HepG2 (cell line): Measurements from ENCODE around the gene CLDN7. TPM values are rescaled to one million over a fixed set of nuclear protein-coding genes. Genes with fewer than 3 reads are reported as not detected.

ENCODE experiments used
- AFF4 ChIP-seq: sonication (generic); formaldehyde crosslinking; IDR thresholded peaks from 2 replicates; pipeline ENCODE4 v1.4.0; 2020; ENCODE audit warnings: missing genetic modification reagents
- ARID2 ChIP-seq: sonication (generic); formaldehyde crosslinking; IDR thresholded peaks from 2 replicates; pipeline ENCODE4 v1.8.1; 2022; ENCODE audit warnings: mild to moderate bottlenecking, missing genetic modification reagents, borderline replicate concordance
- CENPX ChIP-seq: sonication (generic); formaldehyde crosslinking; IDR thresholded peaks from 2 replicates; pipeline ENCODE4 v1.9.0; 2021; ENCODE audit warnings: mild to moderate bottlenecking, missing genetic modification reagents, moderate library complexity
- DMAP1 ChIP-seq: IDR thresholded peaks from 2 replicates; pipeline ENCODE4 v1.6.1; 2016
- E2F5 ChIP-seq: sonication (generic); formaldehyde crosslinking; conservative IDR thresholded peaks from 2 replicates; pipeline ENCODE4 v1.4.0; 2020; ENCODE audit warnings: missing genetic modification reagents
- ETV5 ChIP-seq: IDR thresholded peaks from 2 replicates; pipeline ENCODE4 v1.6.1; 2018; ENCODE audit warnings: missing biosample characterization, missing genetic modification reagents, inconsistent platforms, borderline replicate concordance
- GATAD1 ChIP-seq: IDR thresholded peaks from 2 replicates; pipeline ENCODE4 v1.6.1; 2016; ENCODE audit warnings: missing genetic modification reagents, missing compliant biosample characterization
- GATAD2A ChIP-seq: IDR thresholded peaks from 2 replicates; pipeline ENCODE4 v1.6.1; 2016
- GTF3A ChIP-seq: sonication (generic); formaldehyde crosslinking; conservative IDR thresholded peaks from 2 replicates; pipeline ENCODE4 v1.4.0; 2020; ENCODE audit warnings: mild to moderate bottlenecking, missing genetic modification reagents
- HCFC1 ChIP-seq: fragments of 150-350 bp; IDR thresholded peaks from 2 replicates; pipeline ENCODE4 v1.6.1; 2014; ENCODE audit warnings: low read depth, low read length
- HNRNPLL ChIP-seq: fragments of 200-400 bp; formaldehyde crosslinking; IDR thresholded peaks from 2 replicates; pipeline ENCODE4 v1.6.1; 2017; ENCODE audit warnings: mild to moderate bottlenecking, low read depth, low read length; ENCODE audit not compliant: poor library complexity, severe bottlenecking
- MED13 ChIP-seq: sonication (generic); formaldehyde crosslinking; IDR thresholded peaks from 2 replicates; pipeline ENCODE4 v1.5.0; 2020; ENCODE audit warnings: missing genetic modification reagents
- MIER3 ChIP-seq: IDR thresholded peaks from 2 replicates; pipeline ENCODE4 v1.6.1; 2016; ENCODE audit warnings: missing compliant biosample characterization, borderline replicate concordance
- NCOA2 ChIP-seq: sonication (generic); formaldehyde crosslinking; IDR thresholded peaks from 2 replicates; pipeline ENCODE4 v1.8.0; 2022; ENCODE audit warnings: inconsistent platforms
- NPAS2 ChIP-seq: sonication (generic); formaldehyde crosslinking; IDR thresholded peaks from 2 replicates; pipeline ENCODE4 v1.8.0; 2022; ENCODE audit warnings: mild to moderate bottlenecking, missing genetic modification reagents, borderline replicate concordance
- NR3C1 ChIP-seq: sonication (generic); formaldehyde crosslinking; IDR thresholded peaks from 2 replicates; pipeline ENCODE4 v1.4.0; 2020; ENCODE audit warnings: missing genetic modification reagents
- RFXAP ChIP-seq: sonication (generic); formaldehyde crosslinking; IDR thresholded peaks from 2 replicates; pipeline ENCODE4 v1.4.0; 2020; ENCODE audit warnings: missing genetic modification reagents, borderline replicate concordance
- TCF7 ChIP-seq: sonication (generic); IDR thresholded peaks from 2 replicates; pipeline ENCODE4 v1.6.1; 2016; ENCODE audit warnings: antibody characterized with exemption, low read depth
- THAP9 ChIP-seq: sonication (generic); formaldehyde crosslinking; IDR thresholded peaks from 2 replicates; pipeline ENCODE4; 2020; ENCODE audit warnings: missing genetic modification reagents, mild to moderate bottlenecking, borderline replicate concordance
- ZMYM3 ChIP-seq: sonication (generic); formaldehyde crosslinking; IDR thresholded peaks from 2 replicates; pipeline ENCODE4 v1.5.1; 2020; ENCODE audit warnings: mild to moderate bottlenecking, missing genetic modification reagents
- ZNF431 ChIP-seq: sonication (generic); formaldehyde crosslinking; IDR thresholded peaks from 2 replicates; pipeline ENCODE4 v1.9.0; 2022; ENCODE audit warnings: missing genetic modification reagents, low read depth, mild to moderate bottlenecking, borderline replicate concordance
- ZNF441 ChIP-seq: sonication (generic); formaldehyde crosslinking; IDR thresholded peaks from 2 replicates; pipeline ENCODE4 v1.7.0; 2021; ENCODE audit warnings: missing genetic modification reagents, borderline replicate concordance
- ZNF816 ChIP-seq: sonication (generic); formaldehyde crosslinking; IDR thresholded peaks from 2 replicates; pipeline ENCODE4 v1.8.0; 2022; ENCODE audit warnings: missing genetic modification reagents, mild to moderate bottlenecking, borderline replicate concordance
- polyA plus RNA-seq, 8 experiments: library from polyadenylated mRNA; depleted of rRNA in 3 of 8; stranded (reverse) in 7 of 8; unstranded in 1 of 8; fragments of >200 nt; fragmentation: Illumina TruSeq in 4 of 8; extraction: Trizol in 4 of 8; gene quantifications; 2 replicates each; pipeline versions ENCODE4 v1.2.1 to v1.2.3, GENCODE V29; 2011 to 2016; ENCODE audit warnings: low read depth in 4 of 8, missing spikeins in 1 of 8, mixed read lengths in 1 of 8; ENCODE audit not compliant: insufficient read depth in 1 of 8
- total RNA-seq, 5 experiments: library from RNA; depleted of rRNA; stranded (reverse); fragments of >200 nt; fragmentation: Illumina TruSeq; extraction: Trizol; gene quantifications; 2 replicates each; pipeline ENCODE4 v1.2.3, GENCODE V29; 2016; ENCODE audit warnings: low read depth in 1 of 5

Gene CLDN7
- total and polyA plus RNA-seq, 2 of the 13 experiments (the other 11 are each of a cell fraction or from before 2014, with no cell fraction given), result not detected

GRCh38 chr17:7219812-7220592 lies 42.3 kb downstream of the CLDN7 start, which contains the start of the genes ACADVL and DLG4 (continued):
- TF ChIP-seq RFXAP (CRISPR knock-in tag) (no peak), GATAD2A (CRISPR knock-in tag) (no peak), TCF7 (no peak), HCFC1 (peak; percentile 90), DMAP1 (no peak; the same call in 1 of the 2 replicates), MIER3 (no peak; the same call in 1 of the 2 replicates), THAP9 (CRISPR knock-in tag) (no peak), MED13 (CRISPR knock-in tag) (no peak), CENPX (no peak), ARID2 (no peak), ZNF431 (CRISPR knock-in tag) (no peak), NCOA2 (CRISPR knock-in tag) (peak; percentile 21; the same call in 1 of the 2 replicates), ZMYM3 (CRISPR knock-in tag) (0 out of 2 replicates have a peak, but pooled peaks have one; percentile 1), ZNF816 (peak; percentile 54; the same call in 1 of the 2 replicates), AFF4 (CRISPR knock-in tag) (no peak; the same call in 1 of the 2 replicates), ETV5 (CRISPR knock-in tag) (no peak; the same call in 1 of the 2 replicates), GTF3A (CRISPR knock-in tag) (no peak; the same call in 1 of the 2 replicates), HNRNPLL (peak; percentile 70), E2F5 (CRISPR knock-in tag) (no peak), NPAS2 (CRISPR knock-in tag) (no peak), GATAD1 (CRISPR knock-in tag) (peak; percentile 79; the same call in 1 of the 2 replicates), NR3C1 (CRISPR knock-in tag) (no peak), ZNF441 (CRISPR knock-in tag) (no peak; the same call in 1 of the 2 replicates)
